NCI-H82 (cell line): ENCODE measurements around the gene TRIM68.

ENCODE experiments used
- DNase-seq: peaks from one replicate; lab custom pipeline; 2025; lab: John Stamatoyannopoulos, UW

The TRIM68 gene

GRCh38 chr11:4606231-4607015, 1.6 kb downstream of the TRIM68 start:
- no peak for DNase-seq

DNA sequence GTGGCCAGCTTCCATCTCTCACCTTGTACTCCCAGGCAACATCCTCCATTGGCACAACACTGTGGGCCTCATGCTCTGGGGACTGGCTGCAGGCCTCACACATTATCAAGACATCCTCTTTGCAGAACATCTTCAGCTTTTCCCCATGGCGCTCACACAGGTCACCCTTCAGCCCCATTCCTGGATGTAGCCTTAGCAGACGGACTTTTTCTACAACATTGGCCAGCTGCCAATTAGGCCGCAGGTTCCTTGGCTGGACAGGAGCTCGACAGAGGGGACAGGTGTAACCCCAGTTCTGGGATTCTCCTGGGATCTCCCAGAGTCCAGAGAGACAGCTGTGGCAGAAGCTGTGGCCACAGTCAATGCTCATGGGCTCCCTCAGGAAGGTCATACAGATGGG, 3.0 kb downstream of the TRIM68 start:
- no peak for DNase-seq

GRCh38 chr11:4593739-4594138, 14.3 kb downstream of the TRIM68 start, which contains the start of gene OR52I1:
TSS of gene OR52I1 (plus strand) at chr11:4594039. CDS start at chr11:4594039, 0 bp downstream.
- no peak for DNase-seq

- DNase-seq: no peak
These were observed 19.0 kb downstream of the TRIM68 start for GRCh38 chr11:4589017-4589416.

DNA sequence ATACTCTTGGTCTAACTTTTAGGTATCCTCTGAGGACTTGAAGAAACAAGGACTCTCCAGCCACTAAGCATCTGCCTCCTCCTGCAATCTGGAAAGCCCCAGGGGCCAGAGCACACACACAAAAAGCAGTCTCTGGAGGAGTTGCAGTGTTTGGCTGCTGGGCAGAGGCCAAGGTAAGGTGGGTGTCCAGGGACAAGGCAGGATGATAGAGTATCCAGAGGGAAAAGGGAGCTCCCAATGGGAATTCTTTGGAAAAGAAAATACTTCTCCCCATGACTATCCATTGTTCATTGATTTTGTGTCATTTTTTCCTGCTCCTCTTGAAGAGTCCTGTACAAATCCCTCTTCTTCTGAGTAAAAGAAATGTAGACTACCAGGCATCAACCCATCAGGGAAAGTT, 26.6 kb downstream of the TRIM68 start, which contains the start of gene OR52I2:
OR52I2 (plus strand) TSS at position 301 of the 400 bp plus-strand sequence.
- no peak for DNase-seq

GRCh38 chr11:4580124-4580523, 27.9 kb downstream of the TRIM68 start:
- no peak for DNase-seq

DNA sequence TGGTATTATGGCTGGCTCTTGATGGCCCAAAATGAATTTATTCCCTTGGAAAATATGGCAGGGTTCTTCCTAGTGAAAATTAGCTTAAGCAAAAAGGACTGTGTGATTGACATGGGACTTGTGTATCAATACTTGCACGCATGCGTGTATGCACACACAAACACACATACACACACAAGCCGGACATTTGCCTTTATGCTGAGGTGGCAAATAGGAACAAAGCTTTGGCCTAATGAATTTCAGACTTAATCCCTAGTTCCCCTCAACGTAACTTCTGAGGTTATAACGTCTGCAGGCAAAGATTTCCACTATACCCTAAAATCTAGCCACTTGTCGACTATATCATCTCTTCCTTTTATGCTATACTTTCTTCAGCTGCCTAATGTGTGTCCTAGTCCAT, 29.4 kb downstream of the TRIM68 start:
- no peak for DNase-seq

DNA sequence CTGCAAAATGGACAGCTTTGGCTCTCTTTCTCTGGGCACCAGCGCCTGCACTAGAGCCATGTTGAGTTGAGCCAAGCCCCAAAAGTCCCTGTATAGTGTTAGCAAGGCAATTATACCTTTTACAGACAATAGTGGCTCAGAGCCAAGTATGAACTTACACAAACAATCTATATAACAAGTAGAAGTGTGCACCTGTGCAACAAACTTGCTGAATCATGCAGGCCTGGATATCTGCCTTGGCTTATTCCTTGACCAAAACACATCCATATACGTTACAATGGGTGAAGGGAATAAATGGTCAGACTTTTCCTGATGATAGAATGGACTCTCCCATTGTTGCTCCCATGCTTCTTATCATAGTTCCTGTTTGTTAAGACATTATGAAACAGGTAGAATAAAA, 30.3 kb downstream of the TRIM68 start:
- no peak for DNase-seq

DNA sequence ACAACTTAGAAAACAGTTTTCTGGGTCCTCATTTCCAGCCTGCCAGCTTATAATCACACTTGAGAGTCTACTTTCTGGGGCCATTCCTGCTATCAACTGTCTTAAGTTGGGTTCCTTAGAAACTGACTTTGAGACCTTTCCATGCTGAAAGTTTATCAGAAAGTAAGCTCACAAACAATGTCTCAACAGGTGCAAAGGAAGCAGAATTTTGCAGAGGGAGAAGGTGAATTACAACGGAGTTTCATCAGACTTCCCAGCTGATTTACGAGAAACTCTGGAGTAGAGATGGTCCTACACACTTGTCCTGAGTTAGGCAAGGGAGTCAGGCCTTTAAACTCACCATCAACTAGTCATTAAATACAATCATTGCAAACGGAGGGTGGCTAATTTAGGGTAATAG, 31.2 kb downstream of the TRIM68 start:
- no peak for DNase-seq

GRCh38 chr11:4569075-4569474, 39.0 kb downstream of the TRIM68 start:
- no peak for DNase-seq

GRCh38 chr11:4565371-4565770, 42.7 kb downstream of the TRIM68 start:
- no peak for DNase-seq

DNA sequence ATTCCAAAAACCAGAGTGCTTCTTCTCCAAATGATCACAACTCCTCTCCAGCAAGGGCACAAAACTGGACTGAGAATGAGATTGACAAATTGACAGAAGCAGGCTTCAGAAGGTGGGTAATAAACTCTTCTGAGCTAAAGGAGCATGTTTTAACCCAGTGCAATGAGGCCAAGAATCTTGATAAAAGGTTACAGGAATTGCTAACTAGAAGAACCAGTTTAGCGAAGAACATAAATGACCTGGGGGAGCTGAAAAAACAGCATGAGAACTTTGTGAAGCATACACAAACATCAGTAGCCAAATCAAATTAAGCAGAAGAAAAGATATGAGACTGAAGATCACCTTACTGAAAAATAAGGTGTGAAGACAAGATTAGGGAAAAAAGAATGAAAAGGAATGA, 47.6 kb downstream of the TRIM68 start:
- DNase-seq: no peak

DNA sequence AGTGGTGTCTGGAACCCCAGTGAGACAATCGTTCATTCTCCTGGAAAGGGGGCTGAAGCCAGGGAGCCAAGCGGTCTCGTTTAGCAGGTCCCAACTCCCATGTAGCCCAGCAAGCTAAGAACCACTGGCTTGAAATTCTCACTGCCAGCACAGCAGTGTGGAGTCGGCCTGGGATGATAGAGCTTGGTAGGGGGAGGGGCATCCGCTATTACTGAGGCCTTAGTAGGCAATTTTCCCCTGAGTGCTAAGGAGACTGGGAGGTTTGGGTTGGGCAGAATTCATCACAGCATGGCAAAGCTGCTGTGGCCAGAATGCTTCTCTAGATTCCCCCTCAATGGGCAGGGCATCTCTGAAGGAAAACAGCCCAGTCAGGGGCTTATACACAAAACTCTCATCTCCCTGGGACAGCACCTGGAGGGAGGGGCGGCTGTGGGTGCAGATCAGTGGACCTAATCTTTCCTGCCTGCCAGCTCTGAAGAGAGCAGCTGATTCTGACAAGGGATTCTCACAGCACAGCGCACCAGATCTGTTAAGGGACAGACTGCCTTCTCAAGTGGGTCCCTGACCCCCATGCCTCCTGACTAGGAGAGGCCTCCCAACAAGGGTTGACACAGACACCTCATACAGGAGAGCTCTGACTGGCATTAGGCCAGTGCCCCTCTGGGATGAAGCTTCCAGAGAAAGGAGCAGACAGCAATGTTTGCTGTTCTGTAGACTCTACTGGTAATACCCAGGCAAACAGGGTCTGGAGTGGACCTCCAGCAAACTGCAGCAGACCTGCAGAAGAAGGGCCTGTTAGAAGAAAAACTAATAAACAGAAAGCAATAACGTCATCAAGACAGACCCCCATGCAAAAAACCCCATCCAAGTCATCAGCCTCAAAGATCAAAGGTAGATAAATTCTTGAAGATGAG, 48.2 kb downstream of the TRIM68 start:
- DNase-seq: no peak

GRCh38 chr11:4551346-4551979, 56.6 kb downstream of the TRIM68 start:
- peak; percentile 42 for DNase-seq
